SU-DHL-6 (cell line): Measurements from ENCODE around the gene IFNAR2.

Experiments
- H2AFZ ChIP-seq: fragments of 200-600 bp; sonication (generic); 2 replicates; pipeline ENCODE4 v1.6.1; 2014; ENCODE audit warnings: low read depth, mild to moderate bottlenecking, moderate library complexity, mixed read lengths, antibody characterized with exemption, low read length; ENCODE audit not compliant: severe bottlenecking
- H3F3A ChIP-seq: fragments of 200-600 bp; shearing (Covaris generic); 2 replicates; pipeline ENCODE4 v1.6.0; 2016; ENCODE audit warnings: antibody characterized with exemption, mild to moderate bottlenecking; ENCODE audit not compliant: insufficient read depth
- H3K27ac ChIP-seq: fragments of 200-600 bp; sonication (generic); 2 replicates; pipeline ENCODE4 v1.5.1; 2016; ENCODE audit warnings: low read depth, mild to moderate bottlenecking, low read length, moderate library complexity, mixed read lengths
- H3K27me3 ChIP-seq: fragments of 200-600 bp; sonication (generic), shearing (Covaris generic); 2 replicates; pipeline ENCODE4 v1.6.0; 2014; ENCODE audit warnings: mild to moderate bottlenecking, low read length
- H3K36me3 ChIP-seq: fragments of 200-600 bp; sonication (generic); 2 replicates; pipeline ENCODE4 v1.6.1; 2014; ENCODE audit warnings: mild to moderate bottlenecking, low read length, mixed read lengths
- H3K4me2 ChIP-seq: fragments of 300-600, 200-600 bp; shearing (Covaris generic), sonication (generic); 2 replicates; pipeline ENCODE4 v1.6.0; 2014; ENCODE audit warnings: low read length, low read depth, mild to moderate bottlenecking; ENCODE audit not compliant: poor library complexity, severe bottlenecking
- H3K4me3 ChIP-seq: fragments of 200-600 bp; sonication (generic); 2 replicates; pipeline ENCODE4 v1.5.1; 2014; ENCODE audit warnings: antibody characterized with exemption, low read length, mild to moderate bottlenecking, mixed read lengths; ENCODE audit not compliant: insufficient read depth, poor library complexity, severe bottlenecking
- H3K79me2 ChIP-seq: fragments of 200-600 bp; sonication (generic); 2 replicates; pipeline ENCODE4 v1.6.1; 2014; ENCODE audit warnings: mild to moderate bottlenecking, low read length, moderate library complexity; ENCODE audit not compliant: insufficient read depth
- H3K9ac ChIP-seq: fragments of 200-600 bp; sonication (generic); 2 replicates; pipeline ENCODE4 v1.7.0; 2014; ENCODE audit warnings: mild to moderate bottlenecking, low read length
- H3K9me2 ChIP-seq: fragments of 200-600 bp; sonication (generic); replicated peaks from 2 replicates; pipeline ENCODE4 v1.6.1; 2014; ENCODE audit warnings: low read length; ENCODE audit not compliant: insufficient read depth
- H3K9me3 ChIP-seq: fragments of 200-600 bp; sonication (generic); 2 replicates; pipeline ENCODE4 v1.6.1; 2014; ENCODE audit warnings: low read length, mixed read lengths; ENCODE audit not compliant: insufficient read depth
- H4K20me1 ChIP-seq: fragments of 200-600 bp; sonication (generic); 2 replicates; pipeline ENCODE4 v1.6.1; 2014; ENCODE audit warnings: low read depth, mild to moderate bottlenecking, antibody characterized with exemption, low read length, moderate library complexity, mixed read lengths
- EZH2phosphoT487 ChIP-seq: fragments of 200-600 bp; sonication (generic), shearing (Covaris generic); conservative IDR thresholded peaks from 2 replicates; pipeline ENCODE4 v1.6.1; 2018; ENCODE audit warnings: mild to moderate bottlenecking, antibody characterized with exemption, low read length, moderate library complexity, mixed read lengths
- TF ChIP-seq, protein P1 (sequence below): fragments of 200-600 bp; sonication (generic); IDR thresholded peaks from one replicate; pipeline ENCODE4 v1.5.1; 2017; ENCODE audit warnings: antibody characterized with exemption, mild to moderate bottlenecking, low read length, moderate library complexity; ENCODE audit not compliant: insufficient read depth, poor library complexity, severe bottlenecking

IFNAR2 gene

DNA sequence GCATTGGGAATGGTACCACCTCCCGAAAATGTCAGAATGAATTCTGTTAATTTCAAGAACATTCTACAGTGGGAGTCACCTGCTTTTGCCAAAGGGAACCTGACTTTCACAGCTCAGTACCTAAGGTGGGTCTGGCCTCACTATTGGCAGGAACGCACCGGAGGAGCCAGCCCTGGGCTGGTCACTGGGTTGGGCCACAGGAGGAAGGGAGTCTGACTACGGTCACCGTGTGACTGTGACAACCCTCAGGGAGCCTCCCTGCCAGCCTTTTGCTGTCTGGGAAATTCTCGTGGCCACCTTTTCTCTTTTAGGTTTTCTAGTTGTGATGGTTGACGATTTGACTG lies 38.6 kb downstream of the IFNAR2 start:
- Histone ChIP-seq H3K79me2 (peaks cover 22% of the 10 kb centered on the region; the same call in 1 of the 2 replicates), H3K27me3 (no peaks in the 10 kb centered on the region), H3K27ac (peak overlapping the region; percentile 61), H4K20me1 (no peaks in the 10 kb centered on the region), H3K9me3 (no peaks in the 10 kb centered on the region), H3K36me3 (0 out of 2 replicates have a peak, but pooled peaks cover 4% of the 10 kb centered on the region), H3K9me2 (no peaks in the 10 kb centered on the region), H3K9ac (no peak overlapping the region), H3K4me2 (peak overlapping the region; percentile 82), H3K4me3 (no peak overlapping the region), H2AFZ (no peak overlapping the region), H3F3A (peaks cover 44% of the 10 kb centered on the region)
- TF ChIP-seq, protein P1, sequence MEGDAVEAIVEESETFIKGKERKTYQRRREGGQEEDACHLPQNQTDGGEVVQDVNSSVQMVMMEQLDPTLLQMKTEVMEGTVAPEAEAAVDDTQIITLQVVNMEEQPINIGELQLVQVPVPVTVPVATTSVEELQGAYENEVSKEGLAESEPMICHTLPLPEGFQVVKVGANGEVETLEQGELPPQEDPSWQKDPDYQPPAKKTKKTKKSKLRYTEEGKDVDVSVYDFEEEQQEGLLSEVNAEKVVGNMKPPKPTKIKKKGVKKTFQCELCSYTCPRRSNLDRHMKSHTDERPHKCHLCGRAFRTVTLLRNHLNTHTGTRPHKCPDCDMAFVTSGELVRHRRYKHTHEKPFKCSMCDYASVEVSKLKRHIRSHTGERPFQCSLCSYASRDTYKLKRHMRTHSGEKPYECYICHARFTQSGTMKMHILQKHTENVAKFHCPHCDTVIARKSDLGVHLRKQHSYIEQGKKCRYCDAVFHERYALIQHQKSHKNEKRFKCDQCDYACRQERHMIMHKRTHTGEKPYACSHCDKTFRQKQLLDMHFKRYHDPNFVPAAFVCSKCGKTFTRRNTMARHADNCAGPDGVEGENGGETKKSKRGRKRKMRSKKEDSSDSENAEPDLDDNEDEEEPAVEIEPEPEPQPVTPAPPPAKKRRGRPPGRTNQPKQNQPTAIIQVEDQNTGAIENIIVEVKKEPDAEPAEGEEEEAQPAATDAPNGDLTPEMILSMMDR, result no peak
- no peak for TF ChIP-seq EZH2phosphoT487

DNA sequence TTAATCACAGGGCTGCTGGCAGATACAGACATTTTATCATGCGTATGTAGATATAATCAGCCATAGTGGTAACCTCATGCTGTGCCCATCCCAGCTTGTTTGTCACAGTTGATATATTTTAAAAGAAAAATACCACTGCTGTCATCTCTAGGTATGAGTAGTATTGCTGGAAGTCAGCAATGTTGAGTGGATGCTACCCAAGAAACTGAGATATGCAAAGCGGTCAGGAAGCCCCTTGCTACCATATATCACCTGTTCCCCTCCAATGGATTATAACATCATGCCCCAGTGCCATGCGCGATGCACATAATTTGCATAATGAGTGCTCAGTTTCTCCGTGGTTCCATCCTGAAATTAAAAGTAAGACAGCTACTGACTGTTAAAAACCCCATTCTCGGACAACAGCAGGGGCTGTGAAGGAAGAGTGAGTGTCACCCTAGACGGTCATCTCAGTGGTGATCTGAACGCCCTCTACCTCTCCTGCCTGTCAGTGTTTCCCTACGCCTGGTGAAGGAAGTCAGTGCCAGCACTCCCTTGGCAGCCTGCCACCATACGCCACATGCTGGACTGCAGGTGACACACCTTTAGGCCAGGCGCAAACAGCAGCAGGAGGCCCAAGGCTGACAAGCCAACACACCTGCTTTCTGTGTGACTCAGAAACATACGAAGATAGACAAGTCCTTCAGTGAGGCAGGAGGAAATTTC lies 39.2 kb downstream of the IFNAR2 start:
- no peak overlapping the region for H3K9ac ChIP-seq
- TF ChIP-seq EZH2phosphoT487, result no peak
- TF ChIP-seq, protein P1, result no peak
- peaks cover 22% of the 10 kb centered on the region; the same call in 1 of the 2 replicates for H3K79me2 ChIP-seq
- H3K4me2 ChIP-seq, result peak overlapping the region; percentile 82
- 0 out of 2 replicates have a peak, but pooled peaks cover 4% of the 10 kb centered on the region for H3K36me3 ChIP-seq
- no peaks in the 10 kb centered on the region for H4K20me1 ChIP-seq
- no peak overlapping the region for H3K4me3 ChIP-seq
- no peaks in the 10 kb centered on the region for H3K9me2 ChIP-seq
- H2AFZ ChIP-seq, result no peak overlapping the region
- no peaks in the 10 kb centered on the region for H3K9me3 ChIP-seq
- H3F3A ChIP-seq, result peaks cover 44% of the 10 kb centered on the region
- no peaks in the 10 kb centered on the region for H3K27me3 ChIP-seq
- peak overlapping the region; percentile 61 for H3K27ac ChIP-seq

DNA sequence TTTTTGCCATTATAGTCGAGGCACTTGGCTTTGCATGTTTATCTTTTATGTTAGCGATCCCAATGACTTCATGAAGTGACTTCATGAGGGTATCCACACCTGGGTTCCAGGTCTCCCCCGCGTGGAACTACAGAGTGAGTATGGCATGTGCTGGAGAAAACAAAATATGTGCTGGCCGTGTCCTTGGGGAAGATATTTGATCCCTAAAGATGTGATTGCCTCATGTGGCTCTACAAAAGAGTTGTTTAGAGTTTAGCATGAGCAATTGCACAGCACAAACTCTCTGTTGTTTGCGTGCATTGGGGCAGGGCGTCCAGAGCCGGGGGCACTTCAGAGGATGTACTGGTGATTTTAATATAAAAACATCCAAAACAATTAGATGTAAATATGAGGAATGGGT lies 41.2 kb downstream of the IFNAR2 start:
- H3K9me2 ChIP-seq, result no peaks in the 10 kb centered on the region
- no peak overlapping the region for H3K4me2 ChIP-seq
- no peak overlapping the region for H3K9ac ChIP-seq
- no peak overlapping the region for H2AFZ ChIP-seq
- H3K9me3 ChIP-seq, result no peaks in the 10 kb centered on the region
- no peak overlapping the region for H3K4me3 ChIP-seq
- TF ChIP-seq, protein P1, result no peak
- TF ChIP-seq EZH2phosphoT487, result no peak
- H3K36me3 ChIP-seq, result 0 out of 2 replicates have a peak, but pooled peaks cover 4% of the 10 kb centered on the region
- no peaks in the 10 kb centered on the region for H4K20me1 ChIP-seq
- H3K79me2 ChIP-seq, result peaks cover 22% of the 10 kb centered on the region; the same call in 1 of the 2 replicates
- H3F3A ChIP-seq, result peaks cover 29% of the 10 kb centered on the region
- H3K27ac ChIP-seq, result no peak overlapping the region
- H3K27me3 ChIP-seq, result no peaks in the 10 kb centered on the region
